GM19397 (cell line): ENCODE results near the gene PCDHGB4.
"Not testable (repeated sequence)": the region's sequence is repeated elsewhere in the genome, so short reads cannot be mapped to it uniquely, and the experiment has no call there.

ENCODE experiments used
- ATAC-seq: cut with Tn5 transposase; IDR thresholded peaks from one replicate; pipeline ENCODE4 v1.9.1; 2021; ENCODE audit warnings: mild to moderate bottlenecking, moderate library complexity; ENCODE audit not compliant: unreplicated experiment

The PCDHGB4 gene

GRCh38 chr5:141422742-141423291 lies 35.3 kb downstream of the PCDHGB4 start:
- ATAC-seq, result no peak

GRCh38 chr5:141427783-141428426 lies 40.4 kb downstream of the PCDHGB4 start:
- ATAC-seq, result no peak

- no peak for ATAC-seq
Measured at GRCh38 chr5:141430332-141431113, 43.0 kb downstream of the PCDHGB4 start, which contains the start of gene PCDHGA12. Gene PCDHGA12, plus strand, starts transcription at chr5:141430507. Its CDS starts 253 bp downstream, at chr5:141430760.

- no peak for ATAC-seq
Measured at GRCh38 chr5:141431286-141431685, 43.8 kb downstream of the PCDHGB4 start.

DNA sequence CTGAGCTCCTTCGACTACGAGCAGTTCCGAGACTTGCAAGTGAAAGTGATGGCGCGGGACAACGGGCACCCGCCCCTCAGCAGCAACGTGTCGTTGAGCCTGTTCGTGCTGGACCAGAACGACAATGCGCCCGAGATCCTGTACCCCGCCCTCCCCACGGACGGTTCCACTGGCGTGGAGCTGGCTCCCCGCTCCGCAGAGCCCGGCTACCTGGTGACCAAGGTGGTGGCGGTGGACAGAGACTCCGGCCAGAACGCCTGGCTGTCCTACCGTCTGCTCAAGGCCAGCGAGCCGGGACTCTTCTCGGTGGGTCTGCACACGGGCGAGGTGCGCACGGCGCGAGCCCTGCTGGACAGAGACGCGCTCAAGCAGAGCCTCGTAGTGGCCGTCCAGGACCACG lies 44.8 kb downstream of the PCDHGB4 start:
- not testable (repeated sequence) for ATAC-seq

DNA sequence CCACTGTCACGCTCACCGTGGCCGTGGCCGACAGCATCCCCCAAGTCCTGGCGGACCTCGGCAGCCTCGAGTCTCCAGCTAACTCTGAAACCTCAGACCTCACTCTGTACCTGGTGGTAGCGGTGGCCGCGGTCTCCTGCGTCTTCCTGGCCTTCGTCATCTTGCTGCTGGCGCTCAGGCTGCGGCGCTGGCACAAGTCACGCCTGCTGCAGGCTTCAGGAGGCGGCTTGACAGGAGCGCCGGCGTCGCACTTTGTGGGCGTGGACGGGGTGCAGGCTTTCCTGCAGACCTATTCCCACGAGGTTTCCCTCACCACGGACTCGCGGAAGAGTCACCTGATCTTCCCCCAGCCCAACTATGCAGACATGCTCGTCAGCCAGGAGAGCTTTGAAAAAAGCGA lies 45.2 kb downstream of the PCDHGB4 start:
- not testable (repeated sequence) for ATAC-seq

- no peak for ATAC-seq
Measured at GRCh38 chr5:141434006-141434405, 46.5 kb downstream of the PCDHGB4 start.

GRCh38 chr5:141437221-141437620 lies 49.7 kb downstream of the PCDHGB4 start:
- ATAC-seq, result no peak

DNA sequence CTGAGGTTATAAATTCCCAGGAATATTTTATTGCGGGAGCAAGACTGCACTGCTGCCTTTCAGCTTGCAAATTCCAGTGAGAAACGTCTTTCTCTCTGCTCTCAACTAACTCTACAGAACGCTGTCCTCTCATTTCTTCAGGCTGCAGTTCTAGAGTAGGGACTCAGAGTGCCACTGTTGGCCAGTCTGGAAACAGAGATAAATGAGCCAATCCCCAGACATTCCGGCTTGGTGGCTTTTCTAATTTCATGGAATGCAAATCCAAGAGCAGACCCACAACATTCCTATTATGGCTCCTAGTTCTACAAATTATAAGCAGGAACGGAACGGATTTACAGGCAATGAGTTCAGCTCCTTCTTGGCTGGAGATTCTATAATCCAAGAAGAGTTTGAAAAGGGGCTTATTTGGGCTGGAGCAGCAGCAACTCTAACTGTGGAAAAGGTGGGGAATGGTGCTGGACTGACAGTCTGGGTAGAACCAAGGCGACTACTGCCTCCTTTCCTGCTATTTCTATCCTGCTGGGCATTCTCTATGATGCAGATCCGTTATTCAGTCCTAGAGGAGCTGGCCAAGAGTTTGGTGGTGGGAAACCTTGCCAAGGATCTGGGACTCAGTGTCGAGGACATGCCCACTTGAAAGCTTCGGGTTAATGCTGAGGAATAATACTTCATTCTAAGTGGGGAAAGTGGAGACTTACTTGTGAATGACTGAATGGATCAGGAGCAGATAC lies 52.1 kb downstream of the PCDHGB4 start:
- ATAC-seq, result no peak
